RPMI7951 (cell line): ENCODE data around the gene NOX4. TPM values are rescaled to one million over a fixed set of nuclear protein-coding genes. Genes with fewer than 3 reads are reported as not detected.
"Not testable (repeated sequence)": the region's sequence is repeated elsewhere in the genome, so short reads cannot be mapped to it uniquely, and the experiment has no call there.

Experiments used
- DNase-seq: peaks from one replicate; pipeline ENCODE4 v3.0.0-alpha.2; 2012; ENCODE audit warnings: low read depth
- total RNA-seq: library from RNA; depleted of rRNA; stranded (reverse); fragments of >200 nt; shearing (Covaris generic); gene quantifications from 2 replicates; pipeline ENCODE4 v1.2.3, GENCODE V29; 2014

Gene NOX4
- total RNA-seq, 1 experiment from 2014 or later: 0.24 TPM

DNA sequence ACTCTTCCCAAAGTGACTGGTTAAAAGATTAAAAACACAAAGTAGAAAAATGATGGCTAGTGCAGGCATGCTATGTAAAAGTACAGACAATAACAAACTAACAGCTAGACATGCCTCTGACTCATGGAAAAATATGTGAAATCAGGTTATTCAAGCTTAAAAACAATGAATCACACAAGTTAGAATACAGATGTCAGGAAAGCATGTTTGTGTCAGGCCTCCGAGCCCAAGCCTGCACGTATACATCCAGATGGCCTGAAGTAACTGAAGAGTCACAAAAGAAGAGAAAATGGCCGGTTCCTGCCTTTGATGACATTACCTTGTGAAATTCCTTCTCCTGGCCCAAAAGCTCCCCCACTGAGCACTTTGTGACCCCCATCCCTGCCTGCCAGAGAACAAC is 110.1 kb downstream of the NOX4 start:
- peak; percentile 92 for DNase-seq

DNA sequence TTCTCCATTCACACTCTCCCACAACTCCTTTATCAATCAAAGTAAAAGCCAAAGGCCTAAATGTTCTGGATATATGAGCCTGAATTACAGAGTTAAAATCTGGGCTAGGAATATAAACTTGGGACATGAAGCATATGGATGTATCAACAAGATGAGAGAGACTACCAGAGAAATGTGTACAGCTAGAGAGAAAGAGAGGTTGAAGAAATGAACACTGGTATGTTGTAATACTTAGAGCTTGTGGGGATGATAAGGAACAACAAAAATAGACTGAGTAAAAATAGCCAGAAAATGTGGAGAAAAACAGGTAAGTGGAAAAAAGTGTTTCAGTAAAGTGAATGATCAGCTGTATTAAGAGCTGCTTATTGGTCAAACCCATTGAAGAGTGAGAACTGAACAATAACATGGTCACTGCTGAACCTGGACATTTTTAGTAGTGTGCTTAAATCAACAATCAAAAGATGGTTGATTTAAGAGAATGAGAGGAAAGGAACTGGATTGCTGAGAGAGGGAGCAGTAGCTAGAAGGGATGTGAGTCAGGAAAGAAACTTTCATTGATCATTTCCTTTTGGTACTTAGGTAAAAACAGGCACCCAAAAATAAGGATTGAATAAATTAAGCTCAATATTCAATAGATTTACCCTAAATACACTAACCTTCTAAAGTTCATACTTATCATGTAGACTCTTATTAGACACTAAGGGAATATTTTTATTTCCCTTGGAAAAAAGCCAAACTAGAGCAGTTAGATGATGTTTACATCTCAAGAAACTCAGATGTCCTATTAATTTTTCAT is 111.0 kb downstream of the NOX4 start:
- peak; percentile 22 for DNase-seq

DNA sequence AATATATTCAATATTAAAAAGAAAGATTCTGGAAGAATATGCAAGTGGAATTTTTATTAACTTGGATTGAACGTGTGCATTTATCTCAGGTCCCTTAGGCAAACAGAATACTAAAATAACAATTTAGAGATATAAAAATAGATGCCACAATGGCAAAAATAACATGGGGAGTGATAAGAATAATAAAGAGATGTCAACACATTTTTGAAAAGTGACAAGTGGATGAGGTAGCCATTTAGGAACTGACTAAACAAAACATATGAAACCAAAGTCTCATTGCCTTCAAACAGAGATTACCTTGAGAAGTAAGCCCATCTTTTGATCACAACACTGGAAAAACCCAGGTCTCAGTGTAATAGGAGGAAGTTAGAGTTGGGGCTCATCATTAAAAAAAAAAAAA is 112.2 kb downstream of the NOX4 start:
- not testable (repeated sequence) for DNase-seq

DNA sequence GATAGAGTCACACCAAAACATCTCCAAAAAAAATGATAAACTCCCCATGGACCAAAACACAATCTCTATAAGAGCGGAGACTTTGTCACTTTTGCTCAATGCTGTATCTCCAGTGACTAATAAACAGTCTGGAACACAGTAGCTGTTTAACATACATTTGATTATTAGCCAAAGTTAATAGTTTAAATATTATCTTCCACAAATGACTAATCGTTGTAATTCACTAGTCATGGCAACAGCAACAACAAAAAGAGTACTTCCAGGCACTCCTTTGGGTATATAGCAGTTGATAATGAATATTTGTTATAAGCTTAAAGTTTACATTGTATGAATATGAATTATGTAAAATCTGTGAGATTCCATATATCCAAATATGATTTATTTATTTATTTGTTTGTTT is 121.8 kb downstream of the NOX4 start:
- DNase-seq: not testable (repeated sequence)

DNA sequence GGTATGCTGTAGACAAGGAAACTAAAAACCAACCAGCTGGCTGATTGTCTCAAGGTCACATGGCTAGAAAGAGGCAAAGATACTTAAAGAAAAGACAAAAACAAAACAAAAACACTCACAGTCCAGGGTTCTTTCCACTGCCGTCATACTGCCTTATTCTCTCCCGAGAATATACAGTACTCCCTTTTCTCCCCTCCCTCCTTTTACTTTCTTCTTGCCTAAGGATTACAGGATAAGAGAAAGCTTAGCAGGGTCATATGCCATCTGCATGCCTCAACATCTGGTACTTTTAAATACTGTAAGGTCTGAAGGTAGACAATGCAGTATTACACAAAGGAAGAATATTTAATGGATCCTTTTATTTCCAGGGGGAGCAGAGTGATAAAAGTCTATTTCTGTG is 126.3 kb downstream of the NOX4 start:
- not testable (repeated sequence) for DNase-seq

DNA sequence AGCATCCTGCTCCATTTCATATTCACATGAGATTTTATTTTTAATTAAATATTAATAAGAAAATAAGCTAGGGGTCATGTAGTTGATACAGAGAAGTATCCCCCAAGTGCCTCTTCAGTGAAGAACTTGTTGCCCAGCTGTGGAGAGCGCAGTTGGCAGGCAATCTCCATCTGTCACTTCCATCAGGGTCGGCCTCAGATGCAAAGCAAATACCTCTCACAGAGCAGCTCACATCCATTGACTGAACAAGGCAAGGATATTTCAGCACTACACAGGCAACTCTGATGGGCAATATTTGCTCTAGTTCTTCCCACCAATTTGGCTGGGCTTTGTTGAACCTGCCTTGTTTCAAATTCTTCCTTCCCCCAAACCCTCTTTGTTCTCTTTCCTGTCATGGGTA is 129.4 kb downstream of the NOX4 start:
- no peak for DNase-seq

DNA sequence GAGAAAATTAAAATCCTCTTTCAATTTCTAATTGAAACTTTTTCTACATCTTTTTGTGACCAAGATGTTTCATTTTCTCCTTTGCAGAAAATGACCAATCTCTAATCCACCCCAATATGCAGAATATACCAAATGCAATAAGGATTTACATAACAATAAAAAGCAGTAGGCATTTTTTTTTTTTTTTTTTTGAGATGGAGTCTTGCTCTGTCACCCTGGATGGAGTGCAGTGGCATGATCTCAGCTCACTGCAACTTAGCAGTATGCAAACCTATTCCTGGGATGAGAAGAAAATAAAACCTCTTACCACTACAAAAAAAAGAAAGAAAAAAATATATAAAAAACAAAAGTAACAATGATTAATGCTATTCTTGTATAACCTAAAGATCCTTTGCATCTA is 132.0 kb downstream of the NOX4 start:
- not testable (repeated sequence) for DNase-seq

DNA sequence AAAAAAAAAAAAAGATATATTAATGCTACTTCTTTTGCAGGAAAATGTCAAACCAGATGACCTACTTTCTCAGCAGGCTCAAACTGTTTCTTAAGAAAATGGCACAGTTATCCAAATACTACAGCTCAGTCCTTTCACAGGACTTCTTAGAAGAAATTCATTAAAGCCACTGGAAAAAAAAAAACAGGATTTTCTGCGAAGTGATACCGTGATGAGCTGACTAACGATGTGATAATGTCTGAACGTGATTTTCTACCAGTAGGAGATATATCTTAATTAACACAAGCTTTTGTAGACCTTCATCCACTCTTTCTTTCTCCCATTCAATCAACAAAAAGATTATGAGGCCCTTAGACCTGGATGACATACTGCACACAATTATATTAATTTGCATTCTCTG is 132.4 kb downstream of the NOX4 start:
- no peak for DNase-seq

DNA sequence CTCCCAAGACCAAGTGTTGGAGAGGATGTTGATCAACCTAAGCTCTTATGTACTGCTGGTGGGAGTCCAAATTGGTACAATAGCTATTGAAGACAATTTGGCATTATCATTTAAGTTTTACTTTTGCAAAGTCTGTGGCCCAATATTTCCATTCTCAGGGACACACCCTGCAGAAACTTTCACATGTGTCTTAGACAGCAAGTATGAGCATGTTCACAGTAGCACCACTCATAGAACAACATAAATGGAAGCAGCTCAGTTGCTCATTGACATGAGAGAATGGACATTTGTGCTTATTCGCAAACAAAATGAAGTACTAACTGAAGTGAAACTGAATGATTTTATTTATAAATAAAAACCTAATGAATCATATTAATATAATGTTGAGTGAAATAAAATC is 135.5 kb downstream of the NOX4 start:
- no peak for DNase-seq

DNA sequence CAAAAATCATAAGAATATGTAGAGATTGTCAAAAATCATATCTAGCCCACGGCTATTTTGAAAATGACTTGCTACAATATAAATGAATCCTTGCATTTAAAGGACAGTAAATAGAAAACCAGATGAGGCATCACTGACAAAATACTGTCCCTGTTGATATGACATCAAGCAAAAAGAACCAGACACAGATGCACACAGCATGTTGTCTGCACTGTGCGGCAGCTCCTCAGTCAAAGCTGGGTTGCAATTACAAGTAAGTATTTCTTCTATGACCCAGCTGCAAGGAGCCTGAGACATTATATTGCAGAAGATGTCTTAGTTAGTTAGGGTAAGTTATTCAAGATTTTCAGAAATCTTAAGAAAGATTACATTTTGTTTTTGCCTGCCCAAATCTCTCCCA is 136.7 kb downstream of the NOX4 start:
- DNase-seq: not testable (repeated sequence)

DNA sequence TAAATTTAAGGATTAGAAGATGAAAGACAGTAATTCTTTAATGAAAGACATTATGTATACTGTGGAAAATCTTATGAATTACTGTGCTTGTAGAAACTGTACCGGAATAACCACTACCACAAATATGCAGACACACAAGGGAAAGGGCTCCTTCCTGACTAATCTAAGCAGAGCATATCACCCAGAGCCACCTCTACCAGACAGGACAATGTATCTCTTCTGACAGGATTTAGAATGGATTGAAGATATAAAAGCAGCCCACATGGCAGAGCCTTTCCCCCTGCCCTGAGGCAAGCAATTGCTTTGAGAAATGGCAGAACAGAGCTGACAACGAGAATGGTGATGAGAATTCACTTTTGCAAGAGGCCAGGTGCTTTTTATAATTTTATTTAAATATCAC is 144.1 kb downstream of the NOX4 start:
- no peak for DNase-seq

DNA sequence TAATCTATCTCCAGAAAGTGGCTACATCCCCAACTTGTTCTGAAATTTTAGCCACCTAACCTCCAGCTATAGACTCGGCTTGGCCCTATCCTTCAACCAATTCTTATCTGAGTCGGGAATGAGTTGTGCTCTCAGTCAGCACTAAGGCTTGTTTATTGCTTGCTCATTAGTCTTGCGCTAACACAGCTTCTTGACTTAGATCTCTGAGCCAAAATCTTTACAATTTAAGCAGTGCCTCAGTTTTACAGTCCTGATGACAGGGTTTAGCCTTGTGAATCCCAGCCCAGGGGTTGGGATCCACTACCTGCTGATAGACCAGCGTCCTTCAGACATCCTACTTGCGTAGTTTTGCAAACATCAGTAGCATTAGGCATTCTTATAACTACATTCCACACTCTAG is 144.6 kb downstream of the NOX4 start:
- DNase-seq: no peak

DNA sequence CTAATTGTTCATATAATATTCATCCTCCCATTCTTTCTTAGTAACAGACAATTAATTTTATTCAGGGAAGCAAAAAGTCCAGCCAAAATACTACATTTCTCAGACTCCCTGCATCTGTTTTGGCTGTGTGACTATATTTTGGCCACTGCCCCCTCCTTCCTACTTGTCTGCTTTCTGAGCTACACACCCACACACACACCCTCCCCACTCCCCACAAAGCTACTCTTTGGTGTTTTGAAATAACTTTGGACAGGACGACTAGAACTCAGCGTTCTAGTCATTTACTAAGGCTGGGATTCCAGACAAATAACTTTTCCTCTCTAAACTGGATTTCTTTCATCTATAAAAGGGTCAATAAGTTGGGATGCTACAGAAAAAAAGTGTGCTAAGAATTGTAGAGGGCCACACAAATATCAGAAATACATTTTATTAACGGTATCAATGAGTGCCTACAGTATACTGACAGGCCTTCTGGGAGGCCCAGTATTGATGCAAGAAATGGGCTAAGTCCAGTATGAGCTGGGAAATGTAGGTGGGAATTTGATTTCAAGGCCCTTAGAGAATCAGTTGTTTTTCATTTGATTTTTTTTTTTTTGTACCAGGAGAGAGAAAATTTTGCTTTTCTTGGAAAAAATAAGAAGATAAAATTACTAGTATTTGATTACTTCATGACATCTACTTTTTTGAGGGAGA is 148.1 kb downstream of the NOX4 start:
- not testable (repeated sequence) for DNase-seq

DNA sequence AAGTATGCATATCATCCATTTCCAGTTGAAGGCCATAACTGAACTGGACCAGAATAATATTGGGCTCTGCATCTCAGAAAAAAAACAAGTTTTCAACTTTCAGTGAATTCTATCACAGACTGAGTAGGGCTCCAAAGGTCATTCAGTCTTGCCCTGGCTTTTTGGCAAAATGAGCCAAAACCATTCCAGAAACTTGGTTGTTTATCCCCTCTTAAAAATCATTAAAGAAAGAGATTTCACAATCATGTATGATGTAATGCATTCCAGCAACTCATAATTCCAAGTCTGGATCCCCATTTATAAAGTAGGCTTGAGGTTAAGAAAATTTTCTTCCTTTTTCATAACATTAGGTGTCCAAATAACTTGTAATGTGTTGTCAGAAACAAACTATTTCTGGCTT is 150.7 kb downstream of the NOX4 start:
- DNase-seq: not testable (repeated sequence)

DNA sequence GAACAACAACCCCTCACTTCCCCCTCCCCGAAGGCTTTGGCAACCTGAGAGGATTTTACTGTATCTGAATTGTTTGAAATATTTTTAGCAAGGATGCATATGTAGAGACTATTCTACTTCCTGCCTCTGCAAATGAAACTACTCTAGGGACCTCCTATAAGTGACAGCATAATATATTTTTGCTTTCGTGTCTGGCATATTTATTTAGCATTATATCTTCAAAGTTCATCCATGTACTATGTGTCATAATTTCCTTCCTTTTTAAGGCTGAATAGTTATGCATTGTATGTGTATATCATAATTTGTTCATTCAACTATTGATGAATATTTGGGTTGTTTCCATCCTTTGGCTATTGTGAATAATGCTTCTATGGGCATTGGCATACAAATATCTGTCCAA is 153.1 kb downstream of the NOX4 start:
- DNase-seq: not testable (repeated sequence)

DNA sequence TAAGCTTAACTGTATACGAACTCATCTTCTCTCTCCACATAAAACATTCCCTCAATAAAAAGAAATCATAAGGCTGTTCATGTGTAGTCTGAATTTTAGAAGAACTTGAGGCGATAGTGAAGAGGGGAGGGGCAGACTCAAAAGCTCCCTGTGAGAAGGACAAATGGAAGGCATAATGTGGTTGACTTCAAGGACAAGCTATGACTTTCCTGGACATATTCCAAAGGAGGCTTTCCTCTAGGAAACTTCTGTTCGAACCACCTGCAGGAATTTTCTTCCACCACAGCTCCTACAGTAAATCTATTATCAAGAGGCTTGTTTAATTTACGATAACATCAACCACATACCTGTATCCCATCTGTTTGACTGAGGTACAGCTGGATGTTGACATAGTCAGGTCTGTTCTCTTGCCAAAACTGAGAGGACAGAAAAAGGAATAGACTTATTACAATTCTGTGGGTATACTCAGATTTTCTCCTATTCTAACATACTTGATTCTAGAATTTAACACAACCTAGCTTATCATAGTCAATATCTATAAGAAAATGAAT is 154.0 kb downstream of the NOX4 start:
- DNase-seq: not testable (repeated sequence)

DNA sequence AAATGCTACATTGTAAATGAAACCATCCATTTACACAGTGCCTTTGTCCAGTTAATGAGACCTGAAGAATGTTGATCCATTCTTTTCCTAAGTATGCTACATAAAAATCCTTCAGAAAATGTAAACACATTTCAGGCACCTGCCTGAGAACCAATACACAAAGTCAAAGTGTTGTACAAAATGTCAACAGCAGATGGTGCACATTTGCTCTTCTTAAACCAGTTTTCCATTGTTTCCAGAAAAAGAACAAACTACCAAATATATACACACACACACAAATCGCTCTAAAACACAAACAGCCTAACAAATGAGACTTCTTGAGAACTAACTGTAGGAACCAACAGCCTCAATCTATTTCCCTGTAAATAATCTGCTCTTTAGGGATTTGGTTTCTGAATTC is 157.5 kb downstream of the NOX4 start:
- DNase-seq: peak; percentile 25

DNA sequence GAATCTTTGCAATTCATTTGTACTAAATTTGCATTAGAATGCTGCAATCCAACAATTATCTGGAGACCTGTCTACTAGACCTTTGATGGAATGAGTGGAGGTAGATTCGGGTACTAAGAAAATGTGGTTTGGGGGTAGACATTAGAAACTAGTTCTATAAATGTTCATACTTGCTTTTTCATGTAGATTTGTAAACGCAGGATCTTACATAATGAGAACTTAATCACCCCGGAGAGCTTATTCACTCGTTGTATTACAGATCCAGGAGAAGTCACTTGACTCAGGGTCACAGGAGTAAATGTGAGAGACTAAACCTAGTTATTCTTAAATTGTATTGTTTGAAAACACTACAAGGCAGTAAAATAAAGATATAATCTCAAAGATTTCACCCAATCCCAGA is 159.2 kb downstream of the NOX4 start:
- not testable (repeated sequence) for DNase-seq

DNA sequence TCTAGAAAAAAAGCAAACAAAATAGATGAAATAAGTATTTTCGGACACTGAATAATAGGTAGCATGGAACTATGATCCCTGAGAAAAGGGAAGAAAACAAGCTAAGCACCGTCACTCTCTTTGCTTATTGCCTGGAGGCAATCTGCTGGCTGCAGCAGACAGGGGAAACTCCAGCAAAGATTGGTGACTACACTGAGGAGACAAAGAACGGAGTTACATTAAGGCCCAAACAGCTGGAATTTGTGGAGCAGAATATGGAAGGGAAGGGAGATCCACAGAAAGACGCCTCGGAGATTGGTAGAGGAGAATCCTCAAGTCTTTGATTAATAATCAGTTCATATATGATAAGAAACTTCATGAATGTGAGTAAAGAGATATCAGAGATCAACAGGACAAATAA is 163.3 kb downstream of the NOX4 start:
- peak; percentile 67 for DNase-seq

DNA sequence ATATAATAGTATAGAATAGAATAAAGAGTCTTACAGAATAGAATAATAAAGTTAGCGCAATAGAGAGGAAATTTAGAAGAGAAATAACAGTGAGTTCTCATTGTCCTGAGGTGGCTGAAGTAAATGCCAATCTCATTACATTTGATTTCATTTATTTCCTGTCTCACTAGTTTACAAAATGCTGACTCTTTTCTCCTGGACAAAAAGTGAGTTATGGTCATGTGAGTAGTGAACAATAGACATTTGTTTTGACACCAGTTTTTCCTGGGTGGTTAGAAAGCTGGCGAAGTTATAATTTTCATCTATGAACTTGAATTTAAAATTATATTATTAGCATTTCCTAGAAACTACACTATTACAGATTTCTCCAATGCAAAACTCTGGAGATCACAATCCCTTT is 169.8 kb downstream of the NOX4 start:
- DNase-seq: no peak

DNA sequence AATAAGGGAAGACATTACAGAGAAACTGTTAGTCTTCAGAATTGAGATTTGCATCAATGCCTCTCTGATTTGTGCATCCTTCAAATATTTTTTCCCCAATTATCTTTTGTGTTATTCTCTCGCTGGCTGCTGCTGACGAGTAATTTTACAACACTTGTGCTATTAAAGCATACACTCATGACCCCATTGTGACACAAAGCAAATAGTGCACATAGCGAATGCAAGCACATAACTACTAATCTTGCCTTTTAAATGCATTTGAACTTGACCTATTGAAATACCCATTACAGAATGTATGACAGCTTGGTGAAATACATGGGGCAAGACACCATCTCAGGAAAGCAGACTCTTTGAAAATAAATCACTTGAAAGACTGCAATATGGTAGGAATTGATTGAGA is 180.6 kb downstream of the NOX4 start:
- DNase-seq: not testable (repeated sequence)

DNA sequence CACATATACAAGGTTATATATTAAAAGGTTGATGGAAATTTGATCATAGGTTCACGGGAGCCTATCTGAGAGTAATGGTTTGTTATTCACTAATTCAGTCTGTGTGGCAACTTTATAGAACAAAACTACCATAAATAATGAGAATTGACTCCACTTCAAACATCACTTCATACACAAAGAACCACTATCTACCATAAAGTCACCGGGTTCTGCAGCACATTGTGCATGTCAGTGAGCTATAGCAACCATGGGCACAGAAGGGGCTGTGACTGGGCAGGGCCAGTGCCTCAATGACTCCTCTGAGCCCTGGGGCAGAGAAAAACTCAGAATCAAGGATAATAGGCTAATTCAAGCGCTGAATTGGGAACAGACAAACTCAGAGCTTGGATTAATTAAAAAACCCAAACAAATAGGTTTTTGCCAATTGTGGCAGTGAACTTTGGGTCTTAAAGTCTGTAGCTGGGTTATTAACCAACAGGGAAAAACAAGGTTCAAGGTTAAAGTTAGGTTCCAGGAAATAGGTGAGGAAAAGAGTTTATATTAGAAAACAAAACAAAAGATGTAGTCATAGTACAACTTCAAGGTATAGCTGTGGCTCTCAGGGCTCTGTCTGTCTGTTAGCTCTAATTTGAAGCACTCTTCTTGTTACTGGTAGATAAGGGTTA is 181.7 kb downstream of the NOX4 start:
- DNase-seq: not testable (repeated sequence)
